PC-9 (cell line): ENCODE results near the gene GLRA3.

Experiments used
- EZH2 ChIP-seq: fragments of 200-600 bp; sonication (generic); IDR thresholded peaks from 2 replicates; pipeline ENCODE4 v1.8.0; 2017; ENCODE audit warnings: antibody characterized with exemption, low read depth
- TF ChIP-seq, protein P1 (sequence below): fragments of 200-600 bp; sonication (generic); conservative IDR thresholded peaks from 2 replicates; pipeline ENCODE4 v1.6.1; 2017; ENCODE audit warnings: mixed run types, antibody characterized with exemption, mild to moderate bottlenecking, moderate library complexity

DNA sequence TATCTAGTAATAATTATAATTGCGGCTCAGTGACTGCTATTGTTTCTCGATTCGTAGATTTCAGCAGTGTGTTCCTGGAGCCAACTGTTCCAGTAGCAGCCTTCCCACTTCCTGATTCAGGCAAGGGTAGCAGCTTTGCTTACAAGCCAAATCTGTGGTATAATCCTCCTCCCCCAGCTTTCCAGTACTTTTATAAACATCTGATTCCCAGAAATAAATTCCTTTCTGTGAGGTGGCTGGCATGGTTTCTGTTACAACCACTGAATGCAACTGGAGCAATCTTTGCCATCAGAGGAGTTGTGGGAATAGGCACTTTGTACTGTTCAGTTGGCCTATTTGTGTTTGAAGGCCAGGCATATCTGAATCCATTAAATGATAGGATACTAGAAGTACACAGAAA is 80.0 kb downstream of the GLRA3 start:
- TF ChIP-seq, protein P1, sequence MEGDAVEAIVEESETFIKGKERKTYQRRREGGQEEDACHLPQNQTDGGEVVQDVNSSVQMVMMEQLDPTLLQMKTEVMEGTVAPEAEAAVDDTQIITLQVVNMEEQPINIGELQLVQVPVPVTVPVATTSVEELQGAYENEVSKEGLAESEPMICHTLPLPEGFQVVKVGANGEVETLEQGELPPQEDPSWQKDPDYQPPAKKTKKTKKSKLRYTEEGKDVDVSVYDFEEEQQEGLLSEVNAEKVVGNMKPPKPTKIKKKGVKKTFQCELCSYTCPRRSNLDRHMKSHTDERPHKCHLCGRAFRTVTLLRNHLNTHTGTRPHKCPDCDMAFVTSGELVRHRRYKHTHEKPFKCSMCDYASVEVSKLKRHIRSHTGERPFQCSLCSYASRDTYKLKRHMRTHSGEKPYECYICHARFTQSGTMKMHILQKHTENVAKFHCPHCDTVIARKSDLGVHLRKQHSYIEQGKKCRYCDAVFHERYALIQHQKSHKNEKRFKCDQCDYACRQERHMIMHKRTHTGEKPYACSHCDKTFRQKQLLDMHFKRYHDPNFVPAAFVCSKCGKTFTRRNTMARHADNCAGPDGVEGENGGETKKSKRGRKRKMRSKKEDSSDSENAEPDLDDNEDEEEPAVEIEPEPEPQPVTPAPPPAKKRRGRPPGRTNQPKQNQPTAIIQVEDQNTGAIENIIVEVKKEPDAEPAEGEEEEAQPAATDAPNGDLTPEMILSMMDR = no peak
- no peak for TF ChIP-seq EZH2
